Osteocyte (in vitro differentiated cells): ENCODE measurements around the gene BCL2A1. TPM values are rescaled to one million over a fixed set of nuclear protein-coding genes. Genes with fewer than 3 reads are reported as not detected.

ENCODE experiments used
- DNase-seq: peaks from one replicate; pipeline ENCODE4 v3.0.0; 2021; ENCODE audit warnings: mixed read lengths; ENCODE audit not compliant: unreplicated experiment; ENCODE audit errors: extremely low spot score
- H3K27ac Mint-ChIP-seq: one replicate; pipeline ENCODE4 v1.8.0; 2021; ENCODE audit warnings: mild to moderate bottlenecking, mixed read lengths; ENCODE audit not compliant: unreplicated experiment
- H3K27me3 Mint-ChIP-seq: one replicate; pipeline ENCODE4 v1.8.0; 2021; ENCODE audit warnings: mixed read lengths; ENCODE audit not compliant: unreplicated experiment
- H3K36me3 Mint-ChIP-seq: one replicate; pipeline ENCODE4 v1.8.0; 2021; ENCODE audit warnings: mixed read lengths; ENCODE audit not compliant: unreplicated experiment
- H3K4me1 Mint-ChIP-seq: one replicate; pipeline ENCODE4 v1.8.0; 2021; ENCODE audit warnings: mixed read lengths; ENCODE audit not compliant: unreplicated experiment
- H3K4me3 Mint-ChIP-seq: one replicate; pipeline ENCODE4 v1.8.0; 2021; ENCODE audit warnings: mild to moderate bottlenecking, moderate library complexity, mixed read lengths; ENCODE audit not compliant: unreplicated experiment
- H3K9me3 Mint-ChIP-seq: one replicate; pipeline ENCODE4 v1.8.0; 2021; ENCODE audit warnings: mixed read lengths; ENCODE audit not compliant: unreplicated experiment
- CTCF ChIP-seq: fragments of 200-600 bp; sonication (generic); IDR thresholded peaks from 2 replicates; pipeline ENCODE4 v1.5.0; 2021; ENCODE audit warnings: antibody characterized with exemption, mild to moderate bottlenecking, moderate library complexity
- total RNA-seq: library from RNA; stranded (reverse); gene quantifications from 2 replicates; pipeline ENCODE4 v1.2.1, GENCODE V29; 2021

BCL2A1 gene
- total RNA-seq, 1 donor from 2014 or later = not detected

- DNase-seq = no peak
- Mint-ChIP-seq H3K4me1 (peaks cover 2% of the 10 kb centered on the region), H3K27ac (no peak overlapping the region), H3K36me3 (no peaks in the 10 kb centered on the region), H3K9me3 (no peaks in the 10 kb centered on the region), H3K4me3 (no peak overlapping the region), H3K27me3 (no peaks in the 10 kb centered on the region)
- no peak for TF ChIP-seq CTCF
These were observed 36.5 kb upstream of the BCL2A1 start for GRCh38 chr15:80007532-80007931.

- H3K27ac Mint-ChIP-seq = no peak overlapping the region
- H3K4me3 Mint-ChIP-seq = no peak overlapping the region
- H3K36me3 Mint-ChIP-seq = no peaks in the 10 kb centered on the region
- no peak for DNase-seq
- no peaks in the 10 kb centered on the region for H3K27me3 Mint-ChIP-seq
- peaks cover 2% of the 10 kb centered on the region for H3K4me1 Mint-ChIP-seq
- no peak for TF ChIP-seq CTCF
- H3K9me3 Mint-ChIP-seq = no peaks in the 10 kb centered on the region
These were observed 36.0 kb upstream of the BCL2A1 start for GRCh38 chr15:80006946-80007345.

GRCh38 chr15:80003934-80004472 is 33.0 kb upstream of the BCL2A1 start:
- no peaks in the 10 kb centered on the region for H3K27me3 Mint-ChIP-seq
- no peak overlapping the region for H3K4me3 Mint-ChIP-seq
- TF ChIP-seq CTCF = no peak
- H3K36me3 Mint-ChIP-seq = no peaks in the 10 kb centered on the region
- no peak overlapping the region for H3K27ac Mint-ChIP-seq
- no peak for DNase-seq
- no peaks in the 10 kb centered on the region for H3K4me1 Mint-ChIP-seq
- no peaks in the 10 kb centered on the region for H3K9me3 Mint-ChIP-seq

- Mint-ChIP-seq H3K36me3 (no peaks in the 10 kb centered on the region), H3K4me1 (no peaks in the 10 kb centered on the region), H3K27ac (no peak overlapping the region), H3K27me3 (no peaks in the 10 kb centered on the region), H3K9me3 (no peaks in the 10 kb centered on the region), H3K4me3 (no peak overlapping the region)
- DNase-seq = no peak
- no peak for TF ChIP-seq CTCF
These were observed 32.2 kb upstream of the BCL2A1 start for GRCh38 chr15:80003171-80003570.

- Mint-ChIP-seq H3K36me3 (no peaks in the 10 kb centered on the region), H3K27ac (no peak overlapping the region), H3K4me3 (no peak overlapping the region), H3K9me3 (no peaks in the 10 kb centered on the region), H3K4me1 (no peaks in the 10 kb centered on the region), H3K27me3 (no peaks in the 10 kb centered on the region)
- no peak for DNase-seq
- TF ChIP-seq CTCF = no peak
These were observed 31.3 kb upstream of the BCL2A1 start for GRCh38 chr15:80002267-80002666.
